ENCODE measurements around the gene RPS13.
"Not testable (repeated sequence)": the region's sequence is repeated elsewhere in the genome, so short reads cannot be mapped to it uniquely, and the experiment has no call there.

Gene RPS13

GRCh38 chr11:17034027-17034426 lies 43.4 kb downstream of the RPS13 start:
- not testable (repeated sequence) for DNase-seq

GRCh38 chr11:17026487-17027082 lies 50.9 kb downstream of the RPS13 start:
- no peak for DNase-seq

GRCh38 chr11:17024924-17025323 lies 52.5 kb downstream of the RPS13 start:
- DNase-seq = no peak
